ENCODE data around the gene TRMT2A.

TRMT2A gene

GRCh38 chr22:20105456-20106204 lies 11.4 kb downstream of the TRMT2A start:
- ChIA-PET POLR2A (no interaction called here), CTCF (interaction anchor here (0.7 to 1.1 kb wide), 2 partner anchors 14 to 157 kb away, joined by 3 to 4 read pairs; no protein-coding TSS in a partner anchor)
- no peak for TF ChIP-seq CTCF (IDR thresholded peaks at IDR 0.05; ENCODE audit: insufficient read depth, low read length, missing control alignments)
- no peak for DNase-seq (ENCODE audit: low read depth, low spot score)
- no peak overlapping the region for H3K4me3 ChIP-seq (ENCODE audit: low read depth, low read length)

DNA sequence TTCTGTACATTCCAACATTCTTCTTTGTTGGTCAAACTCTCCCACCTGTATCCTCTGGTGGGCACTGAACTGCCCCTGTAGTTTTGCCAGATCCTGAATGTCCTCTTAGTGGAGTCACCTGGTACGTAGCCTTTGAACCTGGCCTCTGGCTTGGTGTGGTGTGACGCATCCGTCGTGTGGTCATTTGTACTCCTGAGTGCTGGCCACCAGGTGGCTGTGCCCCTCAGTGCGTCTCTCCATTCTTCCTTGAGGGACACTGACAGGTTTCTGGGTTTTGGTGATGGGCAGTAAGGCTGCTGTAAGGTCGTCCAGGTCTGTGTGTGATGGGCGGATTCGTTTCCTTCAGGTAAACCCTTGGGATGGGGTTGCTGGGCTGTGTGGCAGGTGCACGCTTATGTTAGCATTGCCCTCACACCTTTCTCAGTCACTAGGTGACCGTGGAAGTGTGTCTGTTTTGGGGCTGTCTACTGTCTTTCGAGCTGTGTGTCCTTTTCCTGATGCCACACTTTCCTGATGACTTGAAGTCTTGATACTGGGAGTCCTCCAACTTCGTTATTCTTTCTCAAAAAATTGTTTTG lies 14.7 kb downstream of the TRMT2A start:
- ChIA-PET POLR2A (no interaction called here), CTCF (interaction anchor here (0.7 to 2.2 kb wide), 4 partner anchors 8 to 216 kb away, joined by 3 to 7 read pairs (median 4); no protein-coding TSS in a partner anchor)
- TF ChIP-seq CTCF (IDR thresholded peaks at IDR 0.05; ENCODE audit: insufficient read depth, low read length, missing control alignments) = no peak
- H3K4me3 ChIP-seq (ENCODE audit: low read depth, low read length) = no peak overlapping the region
- no peak for DNase-seq (ENCODE audit: low read depth, low spot score)

GRCh38 chr22:20101638-20102037 lies 15.4 kb downstream of the TRMT2A start:
- no peak for DNase-seq (ENCODE audit: low read depth, low spot score)
- CTCF ChIA-PET = interaction anchor here (0.7 to 2.2 kb wide), 3 partner anchors 9 to 216 kb away, joined by 3 to 7 read pairs (median 5); no protein-coding TSS in a partner anchor
- no peak overlapping the region for H3K4me3 ChIP-seq (ENCODE audit: low read depth, low read length)
- no peak for TF ChIP-seq CTCF (IDR thresholded peaks at IDR 0.05; ENCODE audit: insufficient read depth, low read length, missing control alignments)
- POLR2A ChIA-PET = interaction anchor here (1.0 kb wide), 1 partner anchor 15 kb away, joined by 3 read pairs; the partner anchor contains the start of gene TRMT2A

GRCh38 chr22:20099099-20099711 lies 17.8 kb downstream of the TRMT2A start:
- TF ChIP-seq CTCF (IDR thresholded peaks at IDR 0.05; ENCODE audit: insufficient read depth, low read length, missing control alignments) = no peak
- H3K4me3 ChIP-seq (ENCODE audit: low read depth, low read length) = no peak overlapping the region
- no peak for DNase-seq (ENCODE audit: low read depth, low spot score)
- POLR2A ChIA-PET = interaction anchor here (0.5 to 0.7 kb wide), 2 partner anchors 9 to 69 kb away, joined by 3 to 4 read pairs; no protein-coding TSS in a partner anchor
- CTCF ChIA-PET = interaction anchor here (1.0 to 1.1 kb wide), 2 partner anchors 13 to 14 kb away, joined by 3 to 4 read pairs; no protein-coding TSS in a partner anchor

- H3K4me3 ChIP-seq (ENCODE audit: low read depth, low read length) = no peak overlapping the region
- DNase-seq (ENCODE audit: low read depth, low spot score) = no peak
- TF ChIP-seq CTCF (IDR thresholded peaks at IDR 0.05; ENCODE audit: insufficient read depth, low read length, missing control alignments) = no peak
- ChIA-PET POLR2A (interaction anchor here (1.0 kb wide), 1 partner anchor 13 kb away, joined by 4 read pairs; no protein-coding TSS in a partner anchor), CTCF (interaction anchor here (1.2 to 2.0 kb wide), 2 partner anchors 10 to 14 kb away, joined by 4 to 5 read pairs; no protein-coding TSS in a partner anchor)
These were observed 20.2 kb downstream of the TRMT2A start for GRCh38 chr22:20096574-20097420.

Data from AG04449 (cell line).